Subcutaneous abdominal adipose tissue (tissue), 5 donors: ENCODE results near the gene MOB4.

ENCODE experiments used
- H3K27ac ChIP-seq: one replicate; pipeline ENCODE4 v1.7.0; 2013; ENCODE audit warnings: low read depth, mild to moderate bottlenecking, inconsistent platforms, low read length, moderate library complexity
- H3K27me3 ChIP-seq, 5 donors: one replicate each; pipeline ENCODE4 v1.7.0; 2013; ENCODE audit warnings: low read length in 5 of 5, inconsistent platforms in 1 of 5; ENCODE audit not compliant: control insufficient read depth in 5 of 5, insufficient read depth in 4 of 5
- H3K36me3 ChIP-seq, 5 donors: one replicate each; pipeline ENCODE4 v1.7.0; 2013; ENCODE audit warnings: low read length in 5 of 5; ENCODE audit not compliant: control insufficient read depth in 5 of 5, insufficient read depth in 5 of 5
- H3K4me1 ChIP-seq, 5 donors: one replicate each; pipeline ENCODE4 v1.7.0; 2013; ENCODE audit warnings: low read length in 5 of 5, mild to moderate bottlenecking in 3 of 5, moderate library complexity in 1 of 5; ENCODE audit not compliant: control insufficient read depth in 5 of 5, insufficient read depth in 5 of 5
- H3K4me3 ChIP-seq, 5 donors: one replicate each; pipeline ENCODE4 v1.7.0; 2013; ENCODE audit warnings: low read length in 5 of 5, low read depth in 1 of 5
- H3K9ac ChIP-seq, 5 donors: one replicate each; pipeline ENCODE4 v1.7.0; 2013; ENCODE audit warnings: low read length in 5 of 5, mild to moderate bottlenecking in 4 of 5, moderate library complexity in 3 of 5
- H3K9me3 ChIP-seq, 5 donors: one replicate each; pipeline ENCODE4 v1.7.0; 2013; ENCODE audit warnings: low read length in 5 of 5; ENCODE audit not compliant: control insufficient read depth in 5 of 5
- donor health status: healthy.
- donor health status: healthy.
- donor health status: healthy.
- donor health status: healthy.
- donor health status: healthy.

Gene MOB4

GRCh38 chr2:197506658-197507057, 9.2 kb upstream of the MOB4 start:
- Histone ChIP-seq H3K4me3 (no peak overlapping the region), H3K4me1 (peaks cover 0 to 10% (median 8%) of the 10 kb centered on the region in 5 donors)

GRCh38 chr2:197513915-197514314, 2.0 kb upstream of the MOB4 start:
- Histone ChIP-seq H3K4me1 (peaks cover 0 to 27% (median 20%) of the 10 kb centered on the region in 5 donors), H3K27ac (no peak overlapping the region), H3K36me3 (no peaks in the 10 kb centered on the region), H3K27me3 (no peaks in the 10 kb centered on the region), H3K4me3 (no peak overlapping the region), H3K9me3 (no peaks in the 10 kb centered on the region), H3K9ac (no peak overlapping the region)

More at GRCh38 chr2:197506658-197507057, 9.2 kb upstream of the MOB4 start:
- Histone ChIP-seq H3K27ac (no peak overlapping the region), H3K36me3 (peaks cover 3 to 21% (median 14%) of the 10 kb centered on the region in 5 donors), H3K9ac (no peak overlapping the region), H3K27me3 (no peaks in the 10 kb centered on the region), H3K9me3 (no peaks in the 10 kb centered on the region)

GRCh38 chr2:197514754-197515153, 1.1 kb upstream of the MOB4 start:
- H3K27me3 ChIP-seq, result no peaks in the 10 kb centered on the region
- H3K9me3 ChIP-seq, result no peaks in the 10 kb centered on the region
- H3K4me1 ChIP-seq, result peaks cover 0 to 27% (median 20%) of the 10 kb centered on the region in 5 donors
- H3K36me3 ChIP-seq, result no peaks in the 10 kb centered on the region
- peak overlapping the region; percentile 84 for H3K27ac ChIP-seq
- H3K9ac ChIP-seq, result peak overlapping the region in 4 of 5 donors; percentile 86 to 100 (median 98)
- peak overlapping the region in 4 of 5 donors; percentile 82 to 95 (median 86) for H3K4me3 ChIP-seq

- Histone ChIP-seq H3K27me3 (no peaks in the 10 kb centered on the region), H3K27ac (peak overlapping the region; percentile 84), H3K9ac (peak overlapping the region; percentile 70 to 100 (median 97)), H3K9me3 (no peaks in the 10 kb centered on the region), H3K4me1 (peaks cover 0 to 27% (median 20%) of the 10 kb centered on the region in 5 donors), H3K4me3 (peak overlapping the region; percentile 82 to 97 (median 90)), H3K36me3 (no peaks in the 10 kb centered on the region)
Observed at GRCh38 chr2:197515315-197515738, 539 bp upstream of the MOB4 start.

- Histone ChIP-seq H3K9me3 (no peaks in the 10 kb centered on the region), H3K4me3 (peak overlapping the region; percentile 82 to 97 (median 95)), H3K27ac (peak overlapping the region; percentile 84), H3K36me3 (no peaks in the 10 kb centered on the region), H3K4me1 (peaks cover 0 to 27% (median 20%) of the 10 kb centered on the region in 5 donors), H3K9ac (peak overlapping the region; percentile 96 to 100 (median 97)), H3K27me3 (no peaks in the 10 kb centered on the region)
Observed at GRCh38 chr2:197516393-197516761, 511 bp downstream of the MOB4 start.

GRCh38 chr2:197517150-197517549, 1.3 kb downstream of the MOB4 start:
- Histone ChIP-seq H3K9ac (peak overlapping the region in 4 of 5 donors; percentile 96 to 100 (median 98)), H3K27me3 (no peaks in the 10 kb centered on the region), H3K36me3 (no peaks in the 10 kb centered on the region), H3K4me3 (peak overlapping the region; percentile 82 to 97 (median 95)), H3K27ac (peak overlapping the region; percentile 84), H3K9me3 (no peaks in the 10 kb centered on the region), H3K4me1 (peaks cover 0 to 27% (median 20%) of the 10 kb centered on the region in 5 donors)

GRCh38 chr2:197538412-197538811, 22.5 kb downstream of the MOB4 start:
- Histone ChIP-seq H3K4me3 (peak overlapping the region in 1 of 5 donors; percentile 13), H3K9ac (no peak overlapping the region), H3K4me1 (peaks cover 0 to 9% (median 5%) of the 10 kb centered on the region in 5 donors), H3K36me3 (peaks cover 28 to 54% (median 33%) of the 10 kb centered on the region in 5 donors), H3K27ac (no peak overlapping the region), H3K9me3 (no peaks in the 10 kb centered on the region), H3K27me3 (no peaks in the 10 kb centered on the region)

GRCh38 chr2:197539734-197540133, 23.9 kb downstream of the MOB4 start:
- Histone ChIP-seq H3K9ac (no peak overlapping the region), H3K9me3 (no peaks in the 10 kb centered on the region), H3K4me3 (no peak overlapping the region), H3K36me3 (peaks cover 33 to 65% (median 42%) of the 10 kb centered on the region in 5 donors), H3K4me1 (peaks cover 0 to 9% (median 5%) of the 10 kb centered on the region in 5 donors), H3K27ac (no peak overlapping the region), H3K27me3 (no peaks in the 10 kb centered on the region)

GRCh38 chr2:197543206-197543605, 27.3 kb downstream of the MOB4 start:
- Histone ChIP-seq H3K9me3 (no peaks in the 10 kb centered on the region), H3K27ac (no peak overlapping the region), H3K27me3 (no peaks in the 10 kb centered on the region), H3K4me3 (no peak overlapping the region), H3K4me1 (peaks cover 0 to 13% (median 5%) of the 10 kb centered on the region in 5 donors), H3K9ac (no peak overlapping the region), H3K36me3 (peaks cover 27 to 55% (median 38%) of the 10 kb centered on the region in 5 donors)

- peaks cover 0 to 4% (median 0%) of the 10 kb centered on the region in 5 donors for H3K4me1 ChIP-seq
- H3K36me3 ChIP-seq, result peaks cover 31 to 56% (median 38%) of the 10 kb centered on the region in 5 donors
- no peak overlapping the region for H3K27ac ChIP-seq
Observed at GRCh38 chr2:197547163-197547900, 31.5 kb downstream of the MOB4 start.

More at GRCh38 chr2:197547163-197547900, 31.5 kb downstream of the MOB4 start:
- Histone ChIP-seq H3K27me3 (no peaks in the 10 kb centered on the region), H3K9ac (no peak overlapping the region), H3K9me3 (no peaks in the 10 kb centered on the region), H3K4me3 (no peak overlapping the region)
